HUES48 (cell line): ENCODE data around the gene TBX10.
"Not testable (repeated sequence)": the region's sequence is repeated elsewhere in the genome, so short reads cannot be mapped to it uniquely, and the experiment has no call there.

Experiments used
- H3K27ac ChIP-seq: one replicate; pipeline ENCODE4 v1.7.0; 2013; ENCODE audit warnings: low read depth, low read length, inconsistent platforms
- H3K27me3 ChIP-seq: 2 replicates; pipeline ENCODE4 v1.6.1; 2013; ENCODE audit warnings: mild to moderate bottlenecking, low read length; ENCODE audit not compliant: control insufficient read depth, insufficient read depth
- H3K36me3 ChIP-seq: 2 replicates; pipeline ENCODE4 v1.6.1; 2013; ENCODE audit warnings: low read length; ENCODE audit not compliant: control insufficient read depth, insufficient read depth
- H3K4me1 ChIP-seq: 2 replicates; pipeline ENCODE4 v1.6.1; 2013; ENCODE audit warnings: mild to moderate bottlenecking, low read length; ENCODE audit not compliant: control insufficient read depth, insufficient read depth
- H3K4me3 ChIP-seq: 2 replicates; pipeline ENCODE4 v1.5.1; 2013; ENCODE audit warnings: mild to moderate bottlenecking, low read depth, low read length
- H3K9ac ChIP-seq: 2 replicates; pipeline ENCODE4 v1.6.1; 2013; ENCODE audit warnings: mild to moderate bottlenecking, low read depth, low read length, moderate library complexity
- H3K9me3 ChIP-seq: 2 replicates; pipeline ENCODE4 v1.6.1; 2013; ENCODE audit warnings: low read length; ENCODE audit not compliant: control insufficient read depth, insufficient read depth

The TBX10 gene

GRCh38 chr11:67628710-67629385, 10.7 kb downstream of the TBX10 start:
- H3K9me3 ChIP-seq, result no peaks in the 10 kb centered on the region
- H3K27me3 ChIP-seq, result no peaks in the 10 kb centered on the region
- peak overlapping the region; percentile 88 for H3K27ac ChIP-seq
- H3K4me3 ChIP-seq, result no peak overlapping the region; the same call in 1 of the 2 replicates
- no peak overlapping the region; the same call in 1 of the 2 replicates for H3K9ac ChIP-seq
- peaks cover 11% of the 10 kb centered on the region; the same call in 1 of the 2 replicates for H3K4me1 ChIP-seq
- H3K36me3 ChIP-seq, result peaks cover 6% of the 10 kb centered on the region

DNA sequence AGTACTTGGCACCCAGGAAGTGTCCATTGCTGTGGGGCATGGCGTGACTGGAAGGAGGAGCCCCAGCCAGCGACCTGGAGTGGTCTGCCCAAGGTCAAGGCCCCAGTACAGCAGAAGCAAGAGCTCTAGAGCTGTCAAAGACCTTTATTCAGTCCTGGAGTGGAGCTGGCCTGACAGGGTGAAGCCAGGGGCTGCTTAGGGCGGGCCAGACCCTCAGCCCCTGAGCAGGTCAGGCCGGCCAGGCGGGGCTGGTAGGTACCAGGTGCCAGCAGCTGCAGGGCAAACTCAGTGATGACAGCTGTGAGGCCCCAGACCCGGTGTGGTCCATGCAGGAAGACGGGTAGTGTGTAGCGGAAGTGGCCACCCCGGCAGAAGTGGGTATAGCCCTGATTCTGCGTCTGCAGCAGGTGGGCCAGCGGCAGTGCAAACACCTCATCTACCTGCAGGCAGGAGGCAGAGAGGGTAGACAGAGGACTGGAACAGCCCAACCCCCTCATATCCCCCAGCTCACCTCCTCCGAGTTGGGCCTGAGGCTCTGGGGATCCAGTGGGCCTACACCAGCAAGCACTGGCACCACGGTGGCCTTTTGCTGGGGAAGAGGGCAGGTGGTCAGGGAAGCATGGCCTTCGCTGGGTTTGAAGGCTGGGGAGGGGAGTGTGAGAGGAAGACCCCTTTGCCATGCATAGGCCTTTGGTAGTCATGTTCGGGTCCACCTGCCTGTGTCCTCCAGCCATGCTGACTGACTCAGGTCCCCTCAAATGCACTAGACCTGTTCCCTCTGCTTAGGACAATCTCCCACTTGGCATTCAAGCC, 11.5 kb downstream of the TBX10 start:
- H3K27me3 ChIP-seq, result no peaks in the 10 kb centered on the region
- H3K4me3 ChIP-seq, result no peak overlapping the region
- no peaks in the 10 kb centered on the region for H3K9me3 ChIP-seq
- H3K9ac ChIP-seq, result peak overlapping the region; percentile 24; the same call in 1 of the 2 replicates
- peaks cover 11% of the 10 kb centered on the region; the same call in 1 of the 2 replicates for H3K4me1 ChIP-seq
- H3K27ac ChIP-seq, result peak overlapping the region; percentile 88
- peaks cover 6% of the 10 kb centered on the region for H3K36me3 ChIP-seq

DNA sequence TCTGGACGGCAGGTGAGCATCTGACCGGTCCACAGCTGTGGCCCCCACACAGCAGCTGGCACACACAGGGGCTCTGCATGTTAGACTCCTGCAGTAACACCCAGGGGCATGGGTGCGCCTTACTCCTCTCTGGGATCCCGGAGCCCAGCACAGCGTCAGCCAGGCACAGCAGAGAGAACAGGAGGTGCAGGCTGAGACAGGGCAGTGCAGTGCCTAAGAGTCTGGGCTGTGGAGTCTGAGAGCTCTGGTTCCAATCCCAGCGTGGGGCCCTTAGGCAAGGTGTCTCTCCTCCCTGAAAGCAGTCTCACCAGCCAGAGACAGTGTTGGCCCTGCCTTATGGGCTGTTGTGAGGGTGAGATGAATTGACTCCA, 12.1 kb downstream of the TBX10 start:
- Histone ChIP-seq H3K4me1 (peaks cover 11% of the 10 kb centered on the region; the same call in 1 of the 2 replicates), H3K27me3 (no peaks in the 10 kb centered on the region), H3K36me3 (peaks cover 6% of the 10 kb centered on the region), H3K9ac (no peak overlapping the region; the same call in 1 of the 2 replicates), H3K4me3 (no peak overlapping the region), H3K9me3 (no peaks in the 10 kb centered on the region), H3K27ac (peak overlapping the region; percentile 88)

- H3K4me3 ChIP-seq, result no peak overlapping the region
- H3K36me3 ChIP-seq, result peaks cover 6% of the 10 kb centered on the region
- H3K27ac ChIP-seq, result peak overlapping the region; percentile 88
- H3K27me3 ChIP-seq, result no peaks in the 10 kb centered on the region
- H3K4me1 ChIP-seq, result peaks cover 11% of the 10 kb centered on the region; the same call in 1 of the 2 replicates
- H3K9ac ChIP-seq, result no peak overlapping the region
- H3K9me3 ChIP-seq, result no peaks in the 10 kb centered on the region
Measured at GRCh38 chr11:67626970-67627369, 12.6 kb downstream of the TBX10 start.

GRCh38 chr11:67626131-67626833, 13.3 kb downstream of the TBX10 start:
- not testable (repeated sequence) for H3K27me3 ChIP-seq, H3K4me3 ChIP-seq, H3K9me3 ChIP-seq, H3K9ac ChIP-seq, H3K36me3 ChIP-seq
- Histone ChIP-seq H3K27ac (peak overlapping the region; percentile 88), H3K4me1 (peaks cover 10% of the 10 kb centered on the region; the same call in 1 of the 2 replicates)

DNA sequence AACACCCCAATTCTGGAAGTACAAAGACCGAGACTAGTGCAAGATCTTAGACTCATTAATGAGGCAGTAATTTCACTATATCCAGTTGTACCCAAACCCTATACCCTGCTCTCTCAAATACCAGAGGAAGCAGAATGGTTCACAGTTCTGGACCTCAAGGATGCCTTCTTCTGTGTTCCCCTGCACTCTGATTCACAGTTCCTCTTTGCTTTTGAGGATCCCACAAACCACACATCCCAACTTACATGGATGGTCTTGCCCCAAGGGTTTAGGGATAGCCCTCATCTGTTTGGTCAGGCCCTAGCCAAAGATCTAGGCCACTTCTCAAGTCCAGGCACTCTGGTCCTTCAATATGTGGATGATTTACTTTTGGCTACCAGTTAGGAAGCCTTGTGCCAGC, 15.8 kb downstream of the TBX10 start:
- not testable (repeated sequence) for H3K27me3 ChIP-seq, H3K4me3 ChIP-seq, H3K36me3 ChIP-seq, H3K9me3 ChIP-seq, H3K4me1 ChIP-seq, H3K9ac ChIP-seq
- peak overlapping the region; percentile 42 for H3K27ac ChIP-seq

DNA sequence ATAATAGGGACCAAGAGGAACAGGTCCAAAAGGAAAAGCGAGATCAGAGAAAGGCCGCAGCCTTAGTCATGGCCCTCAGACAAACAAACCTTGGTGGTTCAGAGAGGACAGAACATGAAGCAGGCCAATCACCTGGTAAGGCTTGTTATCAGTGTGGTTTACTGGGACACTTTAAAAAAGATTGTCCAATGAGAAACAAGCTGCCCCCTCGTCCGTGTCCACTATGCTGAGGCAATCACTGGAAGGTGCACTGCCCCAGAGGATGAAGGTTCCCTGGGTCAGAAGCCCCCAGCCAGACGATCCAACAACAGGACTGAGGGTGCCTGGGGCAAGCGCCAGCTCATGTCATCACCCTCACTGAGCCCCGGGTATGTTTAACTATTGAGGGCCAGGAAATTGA, 16.7 kb downstream of the TBX10 start:
- not testable (repeated sequence) for H3K4me3 ChIP-seq, H3K9me3 ChIP-seq, H3K27me3 ChIP-seq, H3K9ac ChIP-seq, H3K4me1 ChIP-seq, H3K36me3 ChIP-seq
- H3K27ac ChIP-seq, result peak overlapping the region; percentile 28

DNA sequence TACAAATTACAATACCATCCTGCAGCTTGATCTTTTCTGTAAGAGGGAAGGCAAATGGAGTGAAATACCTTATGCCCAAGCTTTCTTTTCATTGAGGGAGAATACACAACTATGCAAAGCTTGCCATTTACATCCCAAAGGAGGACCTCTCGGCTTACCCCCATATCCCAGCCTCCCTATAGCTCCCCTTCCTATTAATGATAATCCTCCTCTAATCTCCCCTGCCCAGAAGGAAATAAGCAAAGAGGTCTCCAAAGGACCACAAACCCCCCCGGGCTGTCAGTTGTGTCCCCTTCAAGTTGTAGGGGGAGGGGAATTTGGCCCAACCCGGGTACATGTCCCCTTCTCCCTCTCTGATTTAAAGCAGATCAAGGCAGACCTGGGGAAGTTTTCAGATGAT, 17.6 kb downstream of the TBX10 start:
- not testable (repeated sequence) for H3K9ac ChIP-seq, H3K36me3 ChIP-seq, H3K27me3 ChIP-seq, H3K9me3 ChIP-seq
- Histone ChIP-seq H3K4me3 (peak overlapping the region; percentile 91), H3K4me1 (peaks cover 11% of the 10 kb centered on the region), H3K27ac (peak overlapping the region; percentile 78)

DNA sequence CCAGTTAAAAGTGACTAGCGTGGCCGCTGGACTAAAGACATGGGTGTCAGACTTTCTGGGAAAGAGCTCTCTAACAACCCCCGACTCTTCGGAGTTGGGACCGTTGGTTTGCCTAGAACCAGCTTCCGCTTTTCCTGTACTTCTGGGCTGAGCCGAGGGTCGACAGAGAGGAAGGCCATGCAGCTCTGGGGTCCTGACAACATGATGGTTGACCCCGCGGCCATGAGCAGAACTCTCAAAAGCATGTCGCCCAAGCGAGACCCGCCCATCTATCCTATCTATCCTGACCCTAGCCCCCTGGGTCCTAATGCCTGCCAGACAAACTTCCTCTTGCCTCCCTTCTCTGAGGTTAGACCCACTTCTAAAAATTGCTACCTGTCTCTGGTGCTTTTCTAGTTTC, 18.9 kb downstream of the TBX10 start:
- Histone ChIP-seq H3K4me3 (peak overlapping the region; percentile 91), H3K9ac (peak overlapping the region; percentile 71)

GRCh38 chr11:67619683-67620618, 19.6 kb downstream of the TBX10 start:
- not testable (repeated sequence) for H3K27me3 ChIP-seq, H3K36me3 ChIP-seq, H3K9me3 ChIP-seq
- Histone ChIP-seq H3K27ac (peak overlapping the region; percentile 78), H3K4me3 (peak overlapping the region; percentile 91), H3K9ac (peak overlapping the region; percentile 71), H3K4me1 (peaks cover 26% of the 10 kb centered on the region)

More for the DNA sequence above, 18.9 kb downstream of the TBX10 start:
- Histone ChIP-seq H3K4me1 (peaks cover 21% of the 10 kb centered on the region), H3K27ac (peak overlapping the region; percentile 78)
- not testable (repeated sequence) for H3K9me3 ChIP-seq, H3K27me3 ChIP-seq, H3K36me3 ChIP-seq
